SK-N-SH (cell line): ENCODE data around the gene ADGRA1.

Source experiments
- CTCF ChIP-seq: fragments of 200-600 bp; sonication (generic); IDR thresholded peaks from 2 replicates; pipeline ENCODE4 v1.6.1; 2017; ENCODE audit warnings: antibody characterized with exemption, mild to moderate bottlenecking, moderate library complexity
- FOXM1 ChIP-seq: IDR thresholded peaks from 2 replicates; pipeline ENCODE4 v1.4.0; 2012; ENCODE audit warnings: low read depth, mild to moderate bottlenecking
- GABPA ChIP-seq: IDR thresholded peaks from 2 replicates; pipeline ENCODE4 v1.4.0; 2012; ENCODE audit warnings: low read depth, mild to moderate bottlenecking
- JUND ChIP-seq: IDR thresholded peaks from 2 replicates; pipeline ENCODE4 v1.4.0; 2012
- POLR2AphosphoS5 ChIP-seq: IDR thresholded peaks from 2 replicates; pipeline ENCODE4 v1.6.1; 2012; ENCODE audit warnings: low read depth, low read length
- RAD21 ChIP-seq: IDR thresholded peaks from 2 replicates; pipeline ENCODE4 v1.6.1; 2012; ENCODE audit warnings: mild to moderate bottlenecking, low read length
- SMC3 ChIP-seq: IDR thresholded peaks from 2 replicates; pipeline ENCODE4 v1.6.1; 2012; ENCODE audit warnings: low read depth, low read length, improper control_type of control experiment
- TAF1 ChIP-seq: IDR thresholded peaks from 2 replicates; pipeline ENCODE4 v1.6.1; 2012; ENCODE audit warnings: low read depth, mild to moderate bottlenecking, low read length, moderate library complexity, borderline replicate concordance
- TCF12 ChIP-seq: IDR thresholded peaks from 2 replicates; pipeline ENCODE4 v1.4.0; 2012
- USF1 ChIP-seq: IDR thresholded peaks from 2 replicates; pipeline ENCODE4 v1.4.0; 2012; ENCODE audit warnings: low read depth, borderline replicate concordance

GRCh38 chr10:133134411-133135115 lies 46.8 kb downstream of the ADGRA1 start:
- TF ChIP-seq POLR2AphosphoS5 (no peak), USF1 (no peak), CTCF (no peak), FOXM1 (no peak), TAF1 (no peak), JUND (no peak), RAD21 (no peak), SMC3 (no peak), TCF12 (no peak), GABPA (no peak)
